KOPT-K1 (cell line): Measurements from ENCODE around the gene ETS1.

Experiments used
- H3K27ac ChIP-seq: fragments of 200-600 bp; sonication (generic); 2 replicates; pipeline ENCODE4 v1.5.1; 2016; ENCODE audit warnings: antibody characterized with exemption, mild to moderate bottlenecking, low read depth, low read length; ENCODE audit not compliant: poor library complexity, severe bottlenecking
- H3K36me3 ChIP-seq: fragments of 200-600 bp; sonication (generic); 2 replicates; pipeline ENCODE4 v1.5.1; 2017; ENCODE audit warnings: antibody characterized with exemption, mild to moderate bottlenecking, low read length, moderate library complexity; ENCODE audit not compliant: insufficient read depth
- H3K9me3 ChIP-seq: fragments of 200-600 bp; sonication (generic); 2 replicates; pipeline ENCODE4 v1.5.1; 2017; ENCODE audit warnings: antibody characterized with exemption, low read length, mild to moderate bottlenecking; ENCODE audit not compliant: insufficient read depth, poor library complexity, severe bottlenecking

ETS1 gene

GRCh38 chr11:128424271-128424711 lies 163.1 kb downstream of the ETS1 start:
- Histone ChIP-seq H3K36me3 (no peaks in the 10 kb centered on the region), H3K9me3 (no peaks in the 10 kb centered on the region), H3K27ac (no peak overlapping the region)

DNA sequence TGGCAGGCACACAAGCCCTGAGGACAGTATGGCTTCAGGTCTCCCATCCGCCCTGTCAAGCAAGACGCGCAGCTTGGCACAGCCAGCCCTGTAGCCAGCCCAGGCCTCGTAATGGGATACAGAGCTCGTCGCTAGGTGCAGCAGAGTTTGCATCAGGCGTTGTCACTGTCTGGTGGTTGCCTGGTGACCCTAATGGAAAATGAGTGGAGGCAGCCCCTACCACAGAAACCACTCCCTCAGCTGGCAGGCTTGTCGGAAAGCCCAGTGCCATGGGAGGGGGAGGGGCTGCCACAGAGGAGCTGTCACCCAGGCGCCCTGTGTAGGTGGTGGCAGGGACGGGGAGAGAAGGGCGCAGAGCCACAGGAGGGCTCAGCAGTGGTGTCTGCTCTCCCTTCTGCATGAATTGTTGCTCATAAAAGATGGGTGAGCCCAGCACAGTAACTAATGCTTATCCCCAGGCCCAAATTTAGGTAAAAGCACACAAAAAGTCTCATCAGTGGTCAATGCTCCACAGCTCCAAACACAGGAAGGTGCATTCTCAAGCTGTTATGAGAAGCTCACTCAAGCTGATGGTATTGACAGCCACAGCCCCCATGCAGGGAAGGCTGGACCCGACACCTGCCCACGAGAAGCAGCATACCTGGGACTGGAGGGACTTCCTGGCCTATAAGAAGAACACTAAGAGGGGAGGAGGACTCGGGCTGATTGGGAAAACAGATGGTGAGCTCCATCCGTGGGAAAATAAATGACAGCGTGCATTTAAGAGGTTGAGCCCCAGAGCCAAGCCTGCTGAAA lies 164.6 kb downstream of the ETS1 start:
- no peaks in the 10 kb centered on the region for H3K9me3 ChIP-seq
- no peaks in the 10 kb centered on the region for H3K36me3 ChIP-seq
- H3K27ac ChIP-seq: peak overlapping the region; percentile 40

DNA sequence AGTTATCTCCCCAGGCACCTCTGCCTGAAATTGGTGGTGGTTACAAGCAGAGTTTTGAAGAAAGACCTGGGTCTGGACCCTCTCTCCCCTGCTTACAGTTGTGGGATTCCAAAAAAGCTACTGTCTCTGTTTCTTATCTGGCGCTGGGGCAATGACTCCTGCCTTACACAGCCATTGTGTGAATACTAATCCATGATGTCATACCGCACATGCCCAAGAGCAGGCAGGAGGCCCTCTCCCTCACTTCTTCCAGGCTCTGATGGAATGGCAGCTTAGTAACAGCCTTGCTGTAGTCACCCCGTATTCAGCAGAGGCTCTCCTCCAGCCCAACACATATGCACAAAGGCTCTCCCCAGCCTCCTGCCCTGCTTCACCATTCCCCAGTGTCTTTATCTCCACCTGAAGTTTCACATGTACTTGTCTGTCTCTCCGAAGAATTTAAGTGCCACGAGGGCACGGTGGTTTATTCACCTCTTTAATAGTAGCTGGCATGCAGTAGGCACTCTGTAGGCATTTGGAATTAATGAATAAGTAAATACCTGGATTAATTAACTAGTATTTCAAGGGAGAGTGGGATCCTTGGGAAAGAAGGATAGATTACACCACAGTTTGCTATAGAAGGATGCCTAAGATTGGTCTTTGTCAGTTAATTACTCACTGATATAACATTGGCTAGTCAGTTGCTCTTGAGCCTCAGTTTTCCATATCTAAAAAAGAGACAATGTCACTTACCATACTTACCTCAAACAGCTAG lies 165.6 kb downstream of the ETS1 start:
- H3K9me3 ChIP-seq: no peaks in the 10 kb centered on the region
- no peaks in the 10 kb centered on the region for H3K36me3 ChIP-seq
- peak overlapping the region; percentile 39 for H3K27ac ChIP-seq

DNA sequence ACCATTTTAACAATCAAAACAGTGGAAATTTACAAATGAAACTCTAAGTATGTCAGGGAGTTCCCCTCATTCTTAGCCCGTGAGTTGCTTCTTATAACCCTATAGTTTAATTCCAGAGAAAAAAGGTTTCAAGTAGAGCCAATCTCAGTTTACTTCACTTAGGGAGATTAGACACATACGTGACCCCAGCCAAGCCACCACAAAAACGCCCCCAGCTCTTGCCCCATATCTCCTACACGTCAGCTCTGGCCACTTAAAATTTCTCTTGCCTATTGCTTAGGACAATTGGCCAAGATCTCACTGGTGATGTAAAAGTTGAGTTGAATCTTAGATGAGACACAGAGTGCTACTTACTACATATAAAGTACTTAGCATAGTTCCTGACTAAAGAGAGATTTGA lies 166.4 kb downstream of the ETS1 start:
- H3K9me3 ChIP-seq: no peaks in the 10 kb centered on the region
- H3K27ac ChIP-seq: no peak overlapping the region
- no peaks in the 10 kb centered on the region for H3K36me3 ChIP-seq

GRCh38 chr11:128420265-128420664 lies 167.1 kb downstream of the ETS1 start:
- Histone ChIP-seq H3K36me3 (no peaks in the 10 kb centered on the region), H3K27ac (no peak overlapping the region), H3K9me3 (no peaks in the 10 kb centered on the region)

DNA sequence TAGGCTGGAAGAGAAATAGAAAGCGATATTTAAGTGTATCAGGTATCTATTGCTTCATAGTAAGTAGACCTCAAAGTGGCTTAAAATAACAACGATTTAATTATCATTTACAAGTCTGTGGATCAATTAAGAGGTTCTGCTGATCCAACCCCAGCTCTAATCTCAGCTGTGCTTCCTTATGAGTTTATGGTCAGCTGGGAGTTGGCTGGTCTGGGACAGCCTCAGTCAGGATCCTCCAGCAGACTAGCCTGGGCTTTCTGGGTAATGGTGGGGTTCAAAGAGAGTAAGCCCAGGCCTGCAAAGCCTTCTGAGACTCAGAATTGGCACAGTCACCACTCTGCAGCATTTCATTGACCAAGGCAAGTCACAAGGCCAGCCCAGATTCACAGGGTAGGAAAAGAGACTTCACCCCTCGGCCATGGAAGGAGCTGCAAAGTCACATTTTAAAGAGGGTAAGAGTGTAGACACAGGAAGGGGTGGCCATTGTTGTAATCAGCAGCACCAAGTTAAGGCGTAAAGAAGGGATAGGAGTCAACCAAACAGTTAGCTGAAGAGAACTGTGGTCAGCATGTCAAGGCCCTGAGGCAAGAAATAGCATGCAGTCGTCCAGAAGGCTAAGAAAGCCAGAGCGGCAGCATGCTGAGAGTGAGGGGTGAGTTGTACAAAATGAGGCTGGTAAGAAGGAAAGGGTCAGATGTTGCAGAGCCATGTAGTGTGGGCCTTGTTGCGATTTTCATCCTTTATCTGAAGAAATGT lies 168.2 kb downstream of the ETS1 start:
- Histone ChIP-seq H3K9me3 (no peaks in the 10 kb centered on the region), H3K36me3 (no peaks in the 10 kb centered on the region), H3K27ac (no peak overlapping the region)

- H3K36me3 ChIP-seq: no peaks in the 10 kb centered on the region
- H3K27ac ChIP-seq: no peak overlapping the region
- no peaks in the 10 kb centered on the region for H3K9me3 ChIP-seq
These were observed 169.6 kb downstream of the ETS1 start for GRCh38 chr11:128417607-128418324.

GRCh38 chr11:128416976-128417375 lies 170.4 kb downstream of the ETS1 start:
- no peak overlapping the region for H3K27ac ChIP-seq
- no peaks in the 10 kb centered on the region for H3K36me3 ChIP-seq
- H3K9me3 ChIP-seq: no peaks in the 10 kb centered on the region

DNA sequence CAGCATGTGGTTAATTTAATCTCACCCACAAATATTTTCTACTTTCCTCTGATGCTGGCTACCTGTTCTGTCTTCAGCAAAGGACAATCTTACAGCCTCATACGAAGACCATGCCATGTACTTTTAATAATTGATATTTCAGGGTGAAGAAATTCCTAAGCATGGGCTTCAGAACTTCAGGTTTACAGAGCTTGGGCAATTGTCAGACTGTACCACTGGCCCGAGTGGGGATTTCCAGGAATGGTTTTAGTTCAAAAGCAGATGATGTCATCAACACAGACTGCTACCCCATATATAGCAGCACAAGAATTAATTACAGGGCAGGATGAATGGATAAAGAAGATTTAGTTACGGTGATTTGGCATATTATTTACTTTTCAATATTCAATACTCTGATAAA lies 171.8 kb downstream of the ETS1 start:
- no peak overlapping the region for H3K27ac ChIP-seq
- no peaks in the 10 kb centered on the region for H3K36me3 ChIP-seq
- H3K9me3 ChIP-seq: no peaks in the 10 kb centered on the region

DNA sequence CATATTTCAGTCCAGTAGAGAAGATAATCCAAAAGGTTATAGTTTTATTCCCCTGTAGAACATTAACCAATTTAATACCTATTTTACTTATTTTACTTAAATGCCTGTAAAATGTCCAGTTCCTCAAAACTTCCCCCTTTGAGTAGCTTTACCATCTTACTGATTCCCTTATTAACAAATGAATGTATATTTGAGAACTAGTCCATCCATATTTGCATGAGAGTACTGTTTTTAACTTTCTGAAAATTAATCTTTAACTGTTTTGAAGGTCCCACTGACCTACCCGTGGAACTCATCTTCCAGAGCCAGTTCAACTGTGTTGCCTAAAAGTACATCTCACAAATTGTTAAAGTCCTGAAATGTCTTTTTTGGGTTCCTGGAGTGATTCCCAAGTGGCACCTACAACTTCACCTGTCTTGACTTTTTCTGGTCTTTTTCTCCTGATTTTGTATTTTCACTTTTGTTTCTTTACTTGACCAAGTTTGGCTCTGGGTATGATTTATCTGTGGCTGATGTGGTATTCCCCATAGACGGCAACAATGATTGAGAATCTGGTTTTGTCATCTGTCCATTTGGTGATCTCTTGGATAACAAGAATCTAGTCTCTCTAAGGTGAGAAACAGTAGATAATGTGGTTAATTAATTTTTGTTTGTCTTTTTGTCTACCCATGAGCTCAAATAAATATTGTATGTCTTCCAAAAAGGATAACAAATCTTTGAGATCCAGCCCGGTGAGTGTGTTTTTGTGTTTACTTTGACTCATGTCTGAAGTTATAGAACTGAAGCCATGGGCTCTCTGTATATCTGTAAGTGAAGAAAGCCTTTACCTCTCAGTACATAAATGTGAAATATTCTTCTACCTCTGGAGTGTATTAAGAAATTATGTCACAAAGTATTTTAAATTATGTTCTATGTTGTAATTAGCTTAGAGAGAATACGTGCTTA lies 174.2 kb downstream of the ETS1 start:
- Histone ChIP-seq H3K9me3 (no peaks in the 10 kb centered on the region), H3K36me3 (no peaks in the 10 kb centered on the region), H3K27ac (no peak overlapping the region)

DNA sequence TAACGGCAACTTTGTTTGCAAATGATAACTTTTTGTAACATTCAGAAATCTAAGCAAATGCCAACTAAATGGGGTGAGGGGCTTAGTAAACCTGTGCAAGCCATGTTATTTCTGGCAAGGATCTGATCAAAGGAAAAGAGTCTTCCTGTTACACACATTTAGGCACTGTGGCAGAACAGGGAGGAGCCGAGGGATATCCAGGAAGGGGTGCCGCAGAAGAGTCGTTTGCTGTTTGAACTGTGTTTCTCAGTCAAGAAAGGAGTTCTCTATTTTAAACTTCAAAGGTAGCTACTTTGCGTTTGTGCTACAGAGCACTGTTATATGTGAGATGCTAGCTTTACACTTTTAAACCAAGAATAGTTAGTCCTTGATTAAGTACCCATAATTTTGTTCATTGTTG lies 175.5 kb downstream of the ETS1 start:
- Histone ChIP-seq H3K27ac (peak overlapping the region; percentile 37), H3K9me3 (no peaks in the 10 kb centered on the region), H3K36me3 (no peaks in the 10 kb centered on the region)

GRCh38 chr11:128411150-128411549 lies 176.2 kb downstream of the ETS1 start:
- Histone ChIP-seq H3K27ac (no peak overlapping the region), H3K36me3 (no peaks in the 10 kb centered on the region), H3K9me3 (no peaks in the 10 kb centered on the region)

- H3K36me3 ChIP-seq: no peaks in the 10 kb centered on the region
- H3K9me3 ChIP-seq: no peaks in the 10 kb centered on the region
- no peak overlapping the region for H3K27ac ChIP-seq
These were observed 177.9 kb downstream of the ETS1 start for GRCh38 chr11:128409476-128409875.
